Liver (tissue), 9 donors: ENCODE data around the gene CILP. TPM values are rescaled to one million over a fixed set of nuclear protein-coding genes. Genes with fewer than 3 reads are reported as not detected.
"Not testable (repeated sequence)": the region's sequence is repeated elsewhere in the genome, so short reads cannot be mapped to it uniquely, and the experiment has no call there.

Experiments used
- DNase-seq: peaks from one replicate; pipeline ENCODE4 v3.0.0-alpha.2; 2017; ENCODE audit warnings: low spot score
- H3K27ac ChIP-seq, 2 donors: one replicate each; pipeline ENCODE4 v1.7.0; 2013; ENCODE audit warnings: inconsistent platforms in 2 of 2, low read length in 2 of 2, control low read depth in 1 of 2, low read depth in 1 of 2, mild to moderate bottlenecking in 1 of 2
- H3K27me3 ChIP-seq, 4 donors: one replicate each; pipeline versions ENCODE4 v1.6.1 to v1.7.0; 2013; ENCODE audit warnings: low read length in 3 of 4, inconsistent platforms in 1 of 4, mild to moderate bottlenecking in 1 of 4, moderate library complexity in 1 of 4; ENCODE audit not compliant: control insufficient read depth in 4 of 4, insufficient read depth in 4 of 4
- H3K36me3 ChIP-seq, 4 donors: one replicate each; pipeline versions ENCODE4 v1.6.1 to v1.7.0; 2013; ENCODE audit warnings: low read length in 3 of 4, mild to moderate bottlenecking in 3 of 4, low read depth in 1 of 4, moderate library complexity in 1 of 4; ENCODE audit not compliant: control insufficient read depth in 4 of 4, insufficient read depth in 3 of 4
- H3K4me1 ChIP-seq, 4 donors: one replicate each; pipeline versions ENCODE4 v1.6.1 to v1.7.0; 2013; ENCODE audit warnings: low read length in 3 of 4, mild to moderate bottlenecking in 3 of 4, moderate library complexity in 1 of 4; ENCODE audit not compliant: control insufficient read depth in 4 of 4, insufficient read depth in 4 of 4
- H3K4me3 ChIP-seq, 3 donors: one replicate each; pipeline versions ENCODE4 v1.6.1 to v1.7.0; 2013; ENCODE audit warnings: low read length in 3 of 3, control low read depth in 1 of 3, low read depth in 1 of 3, mild to moderate bottlenecking in 1 of 3
- H3K9ac ChIP-seq, 2 donors: one replicate each; pipeline ENCODE4 v1.7.0; 2013; ENCODE audit warnings: low read length in 2 of 2, mild to moderate bottlenecking in 2 of 2, moderate library complexity in 2 of 2, control low read depth in 1 of 2, low read depth in 1 of 2
- H3K9me3 ChIP-seq, 4 donors: one replicate each; pipeline versions ENCODE4 v1.6.1 to v1.7.0; 2013; ENCODE audit warnings: low read length in 3 of 4; ENCODE audit not compliant: control insufficient read depth in 4 of 4
- HNF4A ChIP-seq, 2 donors: conservative IDR thresholded peaks; 2 replicates each; pipeline ENCODE4 v1.6.1; 2016; ENCODE audit warnings: antibody characterized with exemption in 2 of 2, mild to moderate bottlenecking in 2 of 2
- HNF4G ChIP-seq: IDR thresholded peaks from 2 replicates; pipeline ENCODE4 v1.6.1; 2016; ENCODE audit warnings: antibody characterized with exemption
- JUND ChIP-seq, 2 donors: IDR thresholded peaks; 2 replicates each; pipeline ENCODE4 v1.6.1; 2016; ENCODE audit warnings: antibody characterized with exemption in 2 of 2
- RAD21 ChIP-seq, 2 donors: IDR thresholded peaks; 2 replicates each; pipeline ENCODE4 v1.6.1; 2016; ENCODE audit warnings: antibody characterized with exemption in 2 of 2, mild to moderate bottlenecking in 2 of 2
- RXRA ChIP-seq, 2 donors: IDR thresholded peaks; 2 replicates each; pipeline ENCODE4 v1.6.1; 2017 to 2018; ENCODE audit warnings: antibody characterized with exemption in 2 of 2, mild to moderate bottlenecking in 1 of 2
- SP1 ChIP-seq: IDR thresholded peaks from 2 replicates; pipeline ENCODE4 v1.6.1; 2018; ENCODE audit warnings: antibody characterized with exemption, mild to moderate bottlenecking
- YY1 ChIP-seq: IDR thresholded peaks from 2 replicates; pipeline ENCODE4 v1.6.1; 2016; ENCODE audit warnings: antibody characterized with exemption, mild to moderate bottlenecking
- WGBS: extraction: QIAGEN DNeasy Blood & Tissue Kit; methylation state at CpG from one replicate; pipeline ENCODE4 v1.1.7; 2013; 5-methylcytosine and 5-hydroxymethylcytosine counted together
- polyA plus RNA-seq, 2 donors: library from polyadenylated mRNA; stranded (reverse) in 1 of 2; unstranded in 1 of 2; fragments of 200-250 nt in 1 of 2; fragments of >200 nt in 1 of 2; fragmentation: Nextera tagmentation in 1 of 2; extraction: Ambion mirVana in 1 of 2; gene quantifications; one replicate each; pipeline versions ENCODE4 v1.2.1 to v1.2.3, GENCODE V29; 2013 to 2015
- total RNA-seq, 2 donors: library from RNA; depleted of rRNA; stranded (reverse); fragments of >200 nt; gene quantifications; one replicate each; pipeline ENCODE4 v1.2.3, GENCODE V29; 2014
- TF ChIP-seq, protein P1 (sequence below): fragments of 150-350 bp; IDR thresholded peaks from 2 replicates; pipeline ENCODE4 v1.5.1; 2017; ENCODE audit warnings: improper control_type of control experiment, low read depth, low read length; ENCODE audit not compliant: missing input control
- TF ChIP-seq, protein P2 (sequence below): IDR thresholded peaks from 2 replicates; pipeline ENCODE4 v1.6.1; 2016; ENCODE audit warnings: antibody characterized with exemption
- TF ChIP-seq, protein P3 (sequence below): IDR thresholded peaks from 2 replicates; pipeline ENCODE4 v1.6.1; 2016; ENCODE audit warnings: antibody characterized with exemption, mild to moderate bottlenecking
- TF ChIP-seq, protein P4 (sequence below): IDR thresholded peaks from 2 replicates; pipeline ENCODE4 v1.6.1; 2016; ENCODE audit warnings: antibody characterized with exemption
- donor health status: healthy.
- donor health status: healthy.
- donor health status: healthy.
- donor health status: healthy.
- donor health status: healthy.

CILP gene
- total and polyA plus RNA-seq, 4 donors: 0.28 to 2.6 (median 0.44) TPM

DNA sequence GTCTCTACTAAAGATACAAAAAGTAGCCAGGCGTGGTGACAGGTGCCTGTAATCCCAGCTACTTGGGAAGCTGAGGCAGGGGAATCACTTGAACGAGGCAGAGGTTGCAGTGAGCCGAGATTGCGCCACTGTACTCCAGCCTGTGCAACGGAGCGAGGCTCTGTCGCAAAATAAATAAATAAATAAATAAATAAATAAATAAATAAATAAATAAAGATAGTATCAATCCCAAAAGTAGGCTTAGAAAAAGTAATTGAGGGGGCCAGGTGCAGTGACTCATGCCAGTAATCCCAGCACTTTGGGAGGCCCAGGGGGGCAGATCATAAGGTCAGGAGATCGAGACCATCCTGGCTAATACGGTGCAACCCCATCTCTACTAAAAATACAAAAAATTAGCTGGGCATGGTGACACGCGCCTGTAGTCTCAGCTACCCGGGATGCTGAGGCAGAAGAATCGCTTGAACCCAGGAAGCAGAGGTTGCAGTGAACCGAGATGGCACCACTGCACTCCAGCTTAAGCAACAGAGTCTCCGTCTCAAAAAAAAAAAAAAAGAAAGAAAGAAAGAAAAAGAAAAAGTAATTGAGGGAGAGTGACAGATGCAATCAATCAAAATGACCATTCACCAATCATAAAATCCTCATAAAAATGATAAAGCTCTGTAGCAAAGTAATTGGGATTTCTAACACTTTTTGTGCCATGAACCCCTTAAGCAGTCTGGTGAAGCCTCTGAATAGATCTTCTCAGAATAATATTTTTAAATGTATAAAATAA lies 29.5 kb downstream of the CILP start:
- Histone ChIP-seq H3K4me1 (peaks cover 9 to 26% (median 20%) of the 10 kb centered on the region in 4 donors), H3K36me3 (peaks cover 5 to 28% (median 15%) of the 10 kb centered on the region in 4 donors)
- H3K9ac ChIP-seq, DNase-seq, H3K4me3 ChIP-seq, H3K9me3 ChIP-seq, H3K27ac ChIP-seq, H3K27me3 ChIP-seq: not testable (repeated sequence)
- whole genome bisulfite sequencing: 72% methylated on average over 15 of the region's 15 CpGs

DNA sequence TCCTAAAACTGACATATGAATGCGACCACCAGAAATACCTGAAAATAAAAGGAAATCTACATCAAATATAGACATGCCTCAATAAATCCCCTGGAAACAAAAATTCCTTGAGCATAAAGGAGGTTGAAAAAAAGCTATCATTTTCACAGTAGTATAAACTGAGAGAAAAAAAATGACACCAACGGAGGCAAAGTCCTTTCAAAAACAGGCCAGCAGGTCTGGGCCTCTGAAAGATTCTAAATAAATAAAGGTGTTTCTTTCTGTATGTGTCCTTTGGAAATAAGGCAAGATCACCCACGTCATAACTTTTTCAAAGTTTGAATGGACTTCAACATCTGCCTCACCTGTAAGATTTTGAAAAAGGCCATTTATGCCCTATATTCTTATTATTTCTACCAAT lies 31.1 kb downstream of the CILP start:
- peaks cover 5 to 42% (median 20%) of the 10 kb centered on the region in 4 donors for H3K36me3 ChIP-seq
- peak overlapping the region in 1 of 2 donors; percentile 49 for H3K9ac ChIP-seq
- no peak overlapping the region for H3K4me3 ChIP-seq
- no peaks in the 10 kb centered on the region for H3K27me3 ChIP-seq
- TF ChIP-seq RAD21 (IDR thresholded peaks at IDR 0.05): peak in 1 of 2 donors; percentile 7
- TF ChIP-seq, protein P1, sequence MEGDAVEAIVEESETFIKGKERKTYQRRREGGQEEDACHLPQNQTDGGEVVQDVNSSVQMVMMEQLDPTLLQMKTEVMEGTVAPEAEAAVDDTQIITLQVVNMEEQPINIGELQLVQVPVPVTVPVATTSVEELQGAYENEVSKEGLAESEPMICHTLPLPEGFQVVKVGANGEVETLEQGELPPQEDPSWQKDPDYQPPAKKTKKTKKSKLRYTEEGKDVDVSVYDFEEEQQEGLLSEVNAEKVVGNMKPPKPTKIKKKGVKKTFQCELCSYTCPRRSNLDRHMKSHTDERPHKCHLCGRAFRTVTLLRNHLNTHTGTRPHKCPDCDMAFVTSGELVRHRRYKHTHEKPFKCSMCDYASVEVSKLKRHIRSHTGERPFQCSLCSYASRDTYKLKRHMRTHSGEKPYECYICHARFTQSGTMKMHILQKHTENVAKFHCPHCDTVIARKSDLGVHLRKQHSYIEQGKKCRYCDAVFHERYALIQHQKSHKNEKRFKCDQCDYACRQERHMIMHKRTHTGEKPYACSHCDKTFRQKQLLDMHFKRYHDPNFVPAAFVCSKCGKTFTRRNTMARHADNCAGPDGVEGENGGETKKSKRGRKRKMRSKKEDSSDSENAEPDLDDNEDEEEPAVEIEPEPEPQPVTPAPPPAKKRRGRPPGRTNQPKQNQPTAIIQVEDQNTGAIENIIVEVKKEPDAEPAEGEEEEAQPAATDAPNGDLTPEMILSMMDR: no peak
- TF ChIP-seq, protein P2, sequence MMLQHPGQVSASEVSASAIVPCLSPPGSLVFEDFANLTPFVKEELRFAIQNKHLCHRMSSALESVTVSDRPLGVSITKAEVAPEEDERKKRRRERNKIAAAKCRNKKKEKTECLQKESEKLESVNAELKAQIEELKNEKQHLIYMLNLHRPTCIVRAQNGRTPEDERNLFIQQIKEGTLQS: no peak
- TF ChIP-seq RXRA (IDR thresholded peaks at IDR 0.05): peak in 1 of 2 donors; percentile 28
- peak; percentile 43 for TF ChIP-seq SP1
- TF ChIP-seq HNF4G: peak; percentile 9
- TF ChIP-seq, protein P3, sequence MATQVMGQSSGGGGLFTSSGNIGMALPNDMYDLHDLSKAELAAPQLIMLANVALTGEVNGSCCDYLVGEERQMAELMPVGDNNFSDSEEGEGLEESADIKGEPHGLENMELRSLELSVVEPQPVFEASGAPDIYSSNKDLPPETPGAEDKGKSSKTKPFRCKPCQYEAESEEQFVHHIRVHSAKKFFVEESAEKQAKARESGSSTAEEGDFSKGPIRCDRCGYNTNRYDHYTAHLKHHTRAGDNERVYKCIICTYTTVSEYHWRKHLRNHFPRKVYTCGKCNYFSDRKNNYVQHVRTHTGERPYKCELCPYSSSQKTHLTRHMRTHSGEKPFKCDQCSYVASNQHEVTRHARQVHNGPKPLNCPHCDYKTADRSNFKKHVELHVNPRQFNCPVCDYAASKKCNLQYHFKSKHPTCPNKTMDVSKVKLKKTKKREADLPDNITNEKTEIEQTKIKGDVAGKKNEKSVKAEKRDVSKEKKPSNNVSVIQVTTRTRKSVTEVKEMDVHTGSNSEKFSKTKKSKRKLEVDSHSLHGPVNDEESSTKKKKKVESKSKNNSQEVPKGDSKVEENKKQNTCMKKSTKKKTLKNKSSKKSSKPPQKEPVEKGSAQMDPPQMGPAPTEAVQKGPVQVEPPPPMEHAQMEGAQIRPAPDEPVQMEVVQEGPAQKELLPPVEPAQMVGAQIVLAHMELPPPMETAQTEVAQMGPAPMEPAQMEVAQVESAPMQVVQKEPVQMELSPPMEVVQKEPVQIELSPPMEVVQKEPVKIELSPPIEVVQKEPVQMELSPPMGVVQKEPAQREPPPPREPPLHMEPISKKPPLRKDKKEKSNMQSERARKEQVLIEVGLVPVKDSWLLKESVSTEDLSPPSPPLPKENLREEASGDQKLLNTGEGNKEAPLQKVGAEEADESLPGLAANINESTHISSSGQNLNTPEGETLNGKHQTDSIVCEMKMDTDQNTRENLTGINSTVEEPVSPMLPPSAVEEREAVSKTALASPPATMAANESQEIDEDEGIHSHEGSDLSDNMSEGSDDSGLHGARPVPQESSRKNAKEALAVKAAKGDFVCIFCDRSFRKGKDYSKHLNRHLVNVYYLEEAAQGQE: peak; percentile 19
- TF ChIP-seq JUND (IDR thresholded peaks at IDR 0.05): peak in 1 of 2 donors; percentile 35
- TF ChIP-seq, protein P4, sequence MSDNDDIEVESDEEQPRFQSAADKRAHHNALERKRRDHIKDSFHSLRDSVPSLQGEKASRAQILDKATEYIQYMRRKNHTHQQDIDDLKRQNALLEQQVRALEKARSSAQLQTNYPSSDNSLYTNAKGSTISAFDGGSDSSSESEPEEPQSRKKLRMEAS: no peak
- TF ChIP-seq HNF4A (conservative IDR thresholded peaks at IDR 0.05): peak; percentile 65 to 80
- TF ChIP-seq YY1: peak; percentile 35
- peak overlapping the region; percentile 65 to 78 for H3K27ac ChIP-seq
- H3K9me3 ChIP-seq: no peaks in the 10 kb centered on the region
- WGBS: 50% methylated on average over 3 of the region's 3 CpGs
- no peak for DNase-seq
- peaks cover 10 to 20% (median 16%) of the 10 kb centered on the region in 4 donors for H3K4me1 ChIP-seq
